GM12891 (cell line): ENCODE results near the gene DOK1. TPM values are rescaled to one million over a fixed set of nuclear protein-coding genes. Genes with fewer than 3 reads are reported as not detected.
A peak's percentile ranks its signal among the peaks of the same experiment; 100 is the strongest.

Source experiments
- DNase-seq: peaks from one replicate; pipeline ENCODE4 v3.0.0; 2011; ENCODE audit warnings: low spot score; ENCODE audit not compliant: insufficient read length
- FAIRE-seq: peaks from 2 replicates; lab custom pipeline; 2011; peaks lifted over from hg19 to GRCh38; lab: Jason Lieb, UNC
- PAX5 ChIP-seq: IDR thresholded peaks from 2 replicates; pipeline ENCODE4 v1.6.1; 2011; ENCODE audit warnings: low read length, moderate library complexity, mild to moderate bottlenecking; ENCODE audit not compliant: insufficient read depth, severe bottlenecking
- POLR2A ChIP-seq: IDR thresholded peaks from 2 replicates; pipeline ENCODE4 v1.6.1; 2011; ENCODE audit warnings: low read depth, low read length, control low read depth
- POLR2AphosphoS5 ChIP-seq: IDR thresholded peaks from 2 replicates; pipeline ENCODE4 v1.6.1; 2011; ENCODE audit warnings: low read depth, low read length, control low read depth
- POU2F2 ChIP-seq: IDR thresholded peaks from 2 replicates; pipeline ENCODE4 v1.6.1; 2011; ENCODE audit warnings: low read depth, mild to moderate bottlenecking, control low read depth, low read length, moderate library complexity
- SPI1 ChIP-seq: IDR thresholded peaks from 2 replicates; pipeline ENCODE4 v1.6.1; 2011; ENCODE audit warnings: low read depth, low read length, control low read depth
- TAF1 ChIP-seq: IDR thresholded peaks from 2 replicates; pipeline ENCODE4 v1.6.1; 2011; ENCODE audit warnings: low read depth, low read length, control low read depth
- polyA plus RNA-seq: library from polyadenylated mRNA; unstranded; fragments of >200 nt; gene quantifications from one replicate; pipeline ENCODE4 v1.2.1, GENCODE V29; 2012; ENCODE audit warnings: low read depth, missing spikeins, inconsistent platforms; ENCODE audit not compliant: missing spikeins

Gene DOK1
- 27.6 TPM for polyA plus RNA-seq

- TF ChIP-seq SPI1 (0 out of 2 replicates have a peak, but pooled peaks have one; percentile 2), POLR2A (peak; percentile 8; the same call in 1 of the 2 replicates), TAF1 (no peak; the same call in 1 of the 2 replicates)
- DNase-seq (peak; percentile 89), FAIRE-seq (peak; percentile 69)
Observed at GRCh38 chr2:74553892-74554819, at the start of gene DOK1, which contains the start of gene LOXL3. Gene DOK1 (plus strand): TSS chr2:74554720. CDS start chr2:74554755, 35 bp downstream. Gene LOXL3 (minus strand): TSS chr2:74553942. CDS start chr2:74552634, 1,308 bp downstream.

DNA sequence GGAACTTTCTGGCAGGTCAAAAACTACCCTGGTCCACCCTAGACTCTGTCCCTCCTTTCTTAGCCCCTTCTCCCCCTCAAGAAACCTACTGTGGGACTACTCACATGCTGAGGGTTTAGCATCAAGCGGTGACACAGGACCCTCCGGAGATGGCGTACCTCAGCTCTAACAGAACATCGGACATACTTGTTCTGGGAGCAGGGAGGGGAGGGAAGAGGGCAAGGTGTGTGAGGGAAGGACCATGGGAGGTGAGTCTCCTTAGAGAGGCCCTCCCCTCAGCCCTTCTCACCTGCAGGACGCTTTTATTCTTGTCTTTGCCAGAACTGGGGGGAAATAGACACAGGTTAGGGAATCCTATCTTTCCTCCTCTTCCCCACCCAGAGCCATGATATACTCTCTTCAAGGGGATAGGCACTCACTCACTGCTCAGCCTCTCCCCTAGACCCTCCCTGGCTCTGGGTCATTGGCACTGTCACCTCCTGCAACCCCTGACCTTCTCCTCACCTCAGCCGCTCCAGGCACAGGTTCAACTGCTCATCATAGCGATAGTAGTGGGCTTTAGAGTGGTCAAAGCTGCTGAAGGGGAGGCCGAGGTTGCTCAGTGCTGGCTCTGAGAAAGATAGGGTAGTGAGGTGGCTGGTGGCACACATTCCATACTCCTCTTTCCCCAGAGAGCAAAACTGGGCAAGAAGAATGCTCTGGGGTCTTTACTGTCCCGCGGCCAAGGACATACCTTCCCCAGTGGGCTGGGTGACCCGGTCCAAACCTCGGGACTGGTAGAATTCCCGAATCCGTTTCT lies 48.9 kb upstream of the DOK1 start:
- TF ChIP-seq POLR2A, result no peak
- DNase-seq (no peak), FAIRE-seq (no peak)

- TF ChIP-seq TAF1, result peak; percentile 91
- no peak for TF ChIP-seq SPI1
- peak; percentile 80; the same call in 1 of the 2 replicates for TF ChIP-seq POLR2AphosphoS5
- TF ChIP-seq POU2F2, result no peak
- peak; percentile 91 for TF ChIP-seq POLR2A
- no peak for TF ChIP-seq PAX5
- peak; percentile 94 for DNase-seq
- peak; percentile 93 for FAIRE-seq
Observed at GRCh38 chr2:74507145-74507925, 47.2 kb upstream of the DOK1 start, which contains the start of gene PCGF1. Gene PCGF1 (minus strand): TSS chr2:74507695. CDS start chr2:74507668, 27 bp downstream.

- DNase-seq (no peak), FAIRE-seq (no peak)
- TF ChIP-seq POU2F2 (no peak), POLR2AphosphoS5 (no peak), PAX5 (no peak), TAF1 (no peak), POLR2A (no peak), SPI1 (no peak)
Observed at GRCh38 chr2:74507926-74508520, 46.5 kb upstream of the DOK1 start.

GRCh38 chr2:74510272-74510671 lies 44.2 kb upstream of the DOK1 start:
- FAIRE-seq, result no peak
- no peak for DNase-seq
- TF ChIP-seq SPI1 (no peak), PAX5 (no peak), POLR2A (no peak), TAF1 (no peak), POU2F2 (no peak), POLR2AphosphoS5 (no peak)

- FAIRE-seq, result no peak
- TF ChIP-seq POU2F2 (no peak), SPI1 (no peak), TAF1 (no peak), POLR2A (no peak), POLR2AphosphoS5 (no peak), PAX5 (no peak)
Observed at GRCh38 chr2:74511104-74511989, 43.2 kb upstream of the DOK1 start.

GRCh38 chr2:74512744-74513604 lies 41.5 kb upstream of the DOK1 start:
- DNase-seq (no peak), FAIRE-seq (no peak)
- TF ChIP-seq SPI1 (no peak), POLR2AphosphoS5 (no peak), TAF1 (no peak), POLR2A (no peak), POU2F2 (no peak), PAX5 (no peak)

More at GRCh38 chr2:74511104-74511989, 43.2 kb upstream of the DOK1 start:
- no peak for DNase-seq
